Smooth muscle cell (in vitro differentiated cells): ENCODE measurements around the gene CTCFL. TPM values are rescaled to one million over a fixed set of nuclear protein-coding genes. Genes with fewer than 3 reads are reported as not detected.
"Not testable (repeated sequence)": the region's sequence is repeated elsewhere in the genome, so short reads cannot be mapped to it uniquely, and the experiment has no call there.

ENCODE experiments used
- DNase-seq: peaks from one replicate; lab custom pipeline; 2025; ENCODE audit not compliant: unreplicated experiment; lab: John Stamatoyannopoulos, UW
- H2AFZ ChIP-seq: fragments of 200-600 bp; sonication (generic); 2 replicates; pipeline ENCODE4 v1.6.0; 2016; ENCODE audit warnings: antibody characterized with exemption, low read depth, mild to moderate bottlenecking
- H3F3A ChIP-seq: fragments of 200-600 bp; sonication (generic); 2 replicates; pipeline ENCODE4 v1.6.0; 2017; ENCODE audit warnings: antibody characterized with exemption, low read depth
- H3K27ac ChIP-seq: fragments of 200-600 bp; sonication (generic); 2 replicates; pipeline ENCODE4 v1.5.1; 2016; ENCODE audit warnings: low read depth, mild to moderate bottlenecking
- H3K27me3 ChIP-seq: fragments of 200-600 bp; sonication (generic); 2 replicates; pipeline ENCODE4 v1.6.1; 2016; ENCODE audit warnings: low read depth, mild to moderate bottlenecking
- H3K36me3 ChIP-seq: fragments of 200-600 bp; sonication (generic); 2 replicates; pipeline ENCODE4 v1.5.1; 2016; ENCODE audit warnings: low read depth
- H3K4me1 ChIP-seq: fragments of 200-600 bp; sonication (generic); 2 replicates; pipeline ENCODE4 v1.5.1; 2016; ENCODE audit warnings: low read depth
- H3K4me2 ChIP-seq: fragments of 200-600 bp; sonication (generic); 2 replicates; pipeline ENCODE4 v1.6.0; 2016; ENCODE audit warnings: mild to moderate bottlenecking
- H3K4me3 ChIP-seq: fragments of 200-600 bp; sonication (generic); 2 replicates; pipeline ENCODE4 v1.5.1; 2016; ENCODE audit warnings: mild to moderate bottlenecking
- H3K79me2 ChIP-seq: fragments of 200-600 bp; sonication (generic); 2 replicates; pipeline ENCODE4 v1.6.0; 2016; ENCODE audit warnings: low read depth, mild to moderate bottlenecking
- H3K9ac ChIP-seq: fragments of 200-600 bp; sonication (generic); 2 replicates; pipeline ENCODE4 v1.6.0; 2016; ENCODE audit warnings: low read depth
- H3K9me3 ChIP-seq: fragments of 200-600 bp; sonication (generic); replicated peaks from 2 replicates; pipeline ENCODE4 v1.5.1; 2016; ENCODE audit warnings: low read depth
- H4K20me1 ChIP-seq: fragments of 200-600 bp; sonication (generic); 2 replicates; pipeline ENCODE4 v1.6.0; 2016; ENCODE audit warnings: low read depth
- WGBS: methylation state at CpG from one replicate; pipeline ENCODE4 v1.1.7; 2016; ENCODE audit warnings: low lambda C conversion rate; 5-methylcytosine and 5-hydroxymethylcytosine counted together
- polyA plus RNA-seq: library from polyadenylated mRNA; unstranded; fragments of >200 nt; fragmentation: Nextera tagmentation; extraction: Ambion mirVana; gene quantifications from 2 replicates; pipeline ENCODE4 v1.2.1, GENCODE V29; 2016
- total RNA-seq: library from RNA; depleted of rRNA; stranded (reverse); fragments of >200 nt; gene quantifications from 2 replicates; pipeline ENCODE4 v1.2.3, GENCODE V29; 2014
- TF ChIP-seq, protein P1 (sequence below): fragments of 200-600 bp; sonication (generic); IDR thresholded peaks from 2 replicates; pipeline ENCODE4 v1.5.1; 2017; ENCODE audit warnings: borderline replicate concordance, mild to moderate bottlenecking, antibody characterized with exemption; ENCODE audit not compliant: insufficient read depth, poor library complexity, severe bottlenecking

The CTCFL gene
- total and polyA plus RNA-seq, 2 experiments from 2014 or later: not detected

DNA sequence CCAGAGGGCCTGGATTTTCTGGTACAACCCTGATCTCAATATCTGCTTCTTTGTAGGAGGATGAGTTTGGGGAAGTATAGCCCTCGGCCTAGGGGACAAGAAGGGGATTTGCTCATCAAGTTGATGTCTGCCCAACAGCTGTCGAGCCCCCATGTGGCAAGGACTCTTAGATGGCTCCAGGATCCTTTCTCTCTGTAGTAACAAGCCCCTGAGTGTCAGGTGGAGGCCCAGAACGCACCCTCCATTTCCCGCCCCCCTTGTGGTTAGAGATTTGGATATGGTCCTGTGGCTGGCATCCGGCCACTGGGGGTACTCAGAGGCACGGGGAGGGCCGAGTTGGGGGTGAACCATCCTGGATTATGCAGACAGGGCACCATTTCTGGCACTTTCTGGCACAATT, 50.1 kb downstream of the CTCFL start:
- Histone ChIP-seq H3K27ac (no peak overlapping the region), H3K9me3 (no peaks in the 10 kb centered on the region), H3K4me3 (no peak overlapping the region), H3K4me2 (no peak overlapping the region), H4K20me1 (no peaks in the 10 kb centered on the region), H2AFZ (no peak overlapping the region), H3F3A (no peaks in the 10 kb centered on the region), H3K9ac (no peak overlapping the region), H3K36me3 (no peaks in the 10 kb centered on the region), H3K79me2 (no peaks in the 10 kb centered on the region), H3K4me1 (peaks cover 24% of the 10 kb centered on the region), H3K27me3 (no peaks in the 10 kb centered on the region)
- no peak for DNase-seq
- TF ChIP-seq, protein P1, sequence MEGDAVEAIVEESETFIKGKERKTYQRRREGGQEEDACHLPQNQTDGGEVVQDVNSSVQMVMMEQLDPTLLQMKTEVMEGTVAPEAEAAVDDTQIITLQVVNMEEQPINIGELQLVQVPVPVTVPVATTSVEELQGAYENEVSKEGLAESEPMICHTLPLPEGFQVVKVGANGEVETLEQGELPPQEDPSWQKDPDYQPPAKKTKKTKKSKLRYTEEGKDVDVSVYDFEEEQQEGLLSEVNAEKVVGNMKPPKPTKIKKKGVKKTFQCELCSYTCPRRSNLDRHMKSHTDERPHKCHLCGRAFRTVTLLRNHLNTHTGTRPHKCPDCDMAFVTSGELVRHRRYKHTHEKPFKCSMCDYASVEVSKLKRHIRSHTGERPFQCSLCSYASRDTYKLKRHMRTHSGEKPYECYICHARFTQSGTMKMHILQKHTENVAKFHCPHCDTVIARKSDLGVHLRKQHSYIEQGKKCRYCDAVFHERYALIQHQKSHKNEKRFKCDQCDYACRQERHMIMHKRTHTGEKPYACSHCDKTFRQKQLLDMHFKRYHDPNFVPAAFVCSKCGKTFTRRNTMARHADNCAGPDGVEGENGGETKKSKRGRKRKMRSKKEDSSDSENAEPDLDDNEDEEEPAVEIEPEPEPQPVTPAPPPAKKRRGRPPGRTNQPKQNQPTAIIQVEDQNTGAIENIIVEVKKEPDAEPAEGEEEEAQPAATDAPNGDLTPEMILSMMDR: no peak
- WGBS: 91% methylated on average over 7 of the region's 7 CpGs

DNA sequence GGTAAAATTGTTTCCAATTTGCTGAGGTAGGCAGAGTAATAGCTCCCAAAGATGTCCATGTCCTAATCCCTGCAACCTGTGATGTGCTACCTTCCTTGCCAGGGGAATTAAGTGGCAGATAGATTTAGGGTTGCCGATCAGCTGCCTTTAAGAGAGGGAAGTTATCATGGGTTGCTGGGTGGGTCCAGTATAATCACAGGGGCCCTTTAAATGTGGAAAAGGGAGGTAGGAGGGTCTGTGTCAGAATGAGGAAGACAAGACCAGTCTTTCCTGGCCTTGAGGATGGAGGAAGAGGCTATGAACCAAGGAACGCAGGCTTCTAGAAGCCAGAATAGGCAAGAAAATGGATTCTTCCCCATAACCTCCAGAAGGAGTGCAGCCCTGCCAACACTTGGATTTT, 50.7 kb downstream of the CTCFL start:
- Histone ChIP-seq H3K27ac (no peak overlapping the region), H3K9ac (no peak overlapping the region), H3F3A (no peaks in the 10 kb centered on the region), H3K9me3 (no peaks in the 10 kb centered on the region), H2AFZ (no peak overlapping the region), H3K36me3 (no peaks in the 10 kb centered on the region), H3K4me1 (peaks cover 29% of the 10 kb centered on the region), H4K20me1 (no peaks in the 10 kb centered on the region), H3K4me2 (no peak overlapping the region), H3K27me3 (no peaks in the 10 kb centered on the region), H3K4me3 (no peak overlapping the region), H3K79me2 (no peaks in the 10 kb centered on the region)
- TF ChIP-seq, protein P1: no peak
- DNase-seq: no peak
- WGBS: 84% methylated on average over 2 of the region's 2 CpGs

DNA sequence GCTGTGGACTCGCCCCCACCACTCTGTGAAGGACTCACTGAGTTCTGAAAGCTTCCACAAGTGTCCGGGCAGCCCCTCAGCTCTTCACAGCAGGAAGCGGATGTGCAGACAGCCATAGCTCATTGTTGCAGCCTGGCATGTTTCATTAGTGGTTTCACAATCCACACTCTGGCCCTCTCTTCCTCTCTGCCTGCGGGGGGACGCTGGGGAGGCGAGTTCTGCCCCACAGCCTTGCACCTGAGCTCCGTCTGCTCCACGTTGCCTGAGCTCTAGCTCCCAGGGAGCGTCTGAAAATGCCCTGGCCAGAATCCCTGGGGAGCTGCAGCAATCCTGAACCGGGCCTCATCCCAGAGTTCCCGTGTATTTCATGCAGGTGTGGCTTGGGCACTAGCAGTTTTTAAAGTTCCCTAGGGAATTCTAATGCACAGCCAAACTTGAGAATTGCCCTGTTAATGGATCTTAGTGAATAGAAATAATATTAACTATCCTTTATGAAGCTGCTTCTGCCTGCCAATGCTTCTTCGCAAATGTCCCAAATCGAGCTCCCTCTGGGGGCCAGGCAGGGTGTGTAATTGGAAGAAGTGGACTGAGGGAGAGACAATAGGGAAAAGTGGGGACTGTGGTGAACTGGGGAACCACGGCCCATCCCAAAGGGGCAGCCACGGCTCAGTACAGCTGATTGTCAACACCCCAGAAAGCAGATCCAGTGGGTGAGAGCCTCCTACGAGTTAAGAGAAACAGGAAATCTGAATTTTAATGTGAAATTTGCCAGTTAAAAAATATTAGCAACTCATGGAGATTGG, 51.5 kb downstream of the CTCFL start:
- 60% methylated on average over 16 of the region's 16 CpGs for WGBS
- TF ChIP-seq, protein P1: no peak
- Histone ChIP-seq H3K9ac (no peak overlapping the region), H3K4me1 (peaks cover 30% of the 10 kb centered on the region), H3K27ac (no peak overlapping the region), H4K20me1 (no peaks in the 10 kb centered on the region), H3F3A (no peaks in the 10 kb centered on the region), H3K4me3 (no peak overlapping the region), H3K27me3 (no peaks in the 10 kb centered on the region), H3K36me3 (no peaks in the 10 kb centered on the region), H2AFZ (no peak overlapping the region), H3K79me2 (no peaks in the 10 kb centered on the region), H3K4me2 (no peak overlapping the region), H3K9me3 (no peaks in the 10 kb centered on the region)
- no peak for DNase-seq

DNA sequence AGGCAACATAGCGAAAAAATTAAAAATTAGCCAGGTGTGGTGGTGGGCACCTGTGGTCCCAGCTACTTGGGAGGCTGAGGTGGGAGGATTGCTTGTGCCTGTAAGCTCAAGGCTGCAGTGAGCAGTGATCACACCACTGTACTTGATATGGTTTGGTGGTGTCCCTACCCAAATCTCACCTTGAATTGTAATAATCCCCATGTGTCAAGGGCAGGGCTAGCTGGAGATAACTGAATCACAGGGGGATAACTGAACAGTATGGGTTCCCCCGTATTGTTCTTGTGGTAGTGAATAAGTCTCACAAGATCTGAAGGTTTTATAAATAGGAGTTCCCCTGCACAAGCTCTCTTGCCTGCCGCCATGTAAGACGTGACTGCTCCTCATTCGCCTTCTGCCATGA, 52.5 kb downstream of the CTCFL start:
- 89% methylated on average over 5 of the region's 5 CpGs for WGBS
- H3K4me1 ChIP-seq: peaks cover 30% of the 10 kb centered on the region
- H3K4me2 ChIP-seq, H3K9me3 ChIP-seq, H4K20me1 ChIP-seq, DNase-seq, H3K4me3 ChIP-seq, H3F3A ChIP-seq, H3K27ac ChIP-seq, H3K9ac ChIP-seq, H3K36me3 ChIP-seq, H3K79me2 ChIP-seq, H2AFZ ChIP-seq, H3K27me3 ChIP-seq: not testable (repeated sequence)
